ENCODE measurements around the gene DDI2.
"Not testable (repeated sequence)": the region's sequence is repeated elsewhere in the genome, so short reads cannot be mapped to it uniquely, and the experiment has no call there.

The DDI2 gene

DNA sequence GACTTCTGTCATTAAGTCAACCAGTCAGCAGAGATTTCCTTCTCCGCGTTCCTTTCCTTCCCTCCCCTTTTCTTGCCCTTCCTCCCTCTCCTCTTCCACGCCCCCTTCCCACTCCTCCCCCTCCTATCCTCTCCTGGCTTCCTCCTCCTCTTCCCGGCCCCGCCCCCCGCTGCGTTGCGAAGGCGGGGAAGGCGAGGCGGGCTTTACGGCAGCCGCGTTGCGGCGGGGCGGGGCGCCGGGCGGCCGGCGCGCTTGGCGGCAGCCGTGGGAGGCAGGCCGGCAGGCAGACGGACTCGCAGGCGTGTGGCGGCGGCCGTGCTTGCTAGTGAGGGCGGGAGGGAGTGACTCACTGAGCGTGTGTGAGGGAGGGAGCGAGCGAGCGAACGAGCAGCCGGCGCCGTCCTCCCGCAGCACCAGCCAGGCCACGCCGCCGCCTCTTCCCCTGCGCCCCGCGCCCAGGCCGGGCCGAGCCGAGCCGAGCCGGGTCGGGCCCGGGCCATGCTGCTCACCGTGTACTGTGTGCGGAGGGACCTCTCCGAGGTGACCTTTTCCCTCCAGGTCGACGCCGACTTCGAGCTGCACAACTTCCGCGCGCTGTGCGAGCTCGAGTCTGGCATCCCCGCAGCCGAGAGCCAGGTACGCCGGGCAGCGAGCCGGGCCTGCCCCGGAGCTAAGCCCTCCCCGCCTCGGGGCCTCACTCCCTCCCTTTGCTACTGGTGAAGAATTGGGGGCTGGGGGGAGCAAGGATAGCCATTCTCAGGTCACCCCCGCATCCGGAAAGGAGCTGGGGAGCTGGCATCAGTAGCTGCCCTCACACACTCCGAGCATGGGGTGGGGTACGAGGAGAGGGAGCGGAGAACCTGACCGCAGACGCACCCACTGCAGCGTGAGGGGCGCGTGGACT is at the start of gene DDI2:
Gene DDI2, plus strand, starts transcription at position 286 of the 904 bp plus-strand sequence. Its CDS starts 213 bp downstream, at position 499.
- peak; percentile 93 for DNase-seq (ENCODE audit: low read depth)

DNA sequence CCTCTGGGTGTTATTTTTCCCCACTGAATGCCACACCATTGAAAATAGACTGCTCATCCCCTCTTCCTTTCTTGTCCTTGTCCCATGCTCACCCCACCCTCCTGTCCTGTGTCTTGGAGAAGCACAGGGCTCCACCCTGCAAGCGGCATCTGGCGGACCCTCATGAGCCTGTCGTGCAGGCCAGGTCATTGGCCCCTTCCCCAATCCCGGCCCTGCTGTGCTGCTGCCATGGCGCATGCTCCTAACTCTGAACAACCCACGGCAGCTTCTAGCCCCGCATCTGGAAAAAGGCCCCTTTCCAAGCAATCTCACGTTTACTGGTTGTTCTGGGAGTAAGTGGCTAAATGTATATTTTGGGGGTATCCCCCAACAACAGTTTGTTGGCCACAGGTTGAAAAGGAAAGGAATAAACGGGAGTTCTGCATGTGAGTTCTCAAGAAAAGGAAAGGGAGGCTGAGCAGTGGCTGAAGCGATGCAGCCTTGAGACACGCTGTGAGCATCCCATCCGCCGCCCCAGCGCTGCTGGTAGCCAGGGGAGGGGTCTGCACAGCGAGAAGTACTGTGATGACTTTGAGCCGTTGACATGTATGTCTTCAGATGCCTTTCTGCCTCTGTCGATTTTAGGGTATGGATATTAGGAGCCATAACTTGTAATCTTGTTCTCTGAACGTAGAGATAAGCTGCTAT is 48.7 kb upstream of the DDI2 start:
- DNase-seq (ENCODE audit: low read depth) = no peak

GRCh38 chr1:15570861-15571260 is 46.4 kb upstream of the DDI2 start:
- DNase-seq (ENCODE audit: low read depth) = no peak

DNA sequence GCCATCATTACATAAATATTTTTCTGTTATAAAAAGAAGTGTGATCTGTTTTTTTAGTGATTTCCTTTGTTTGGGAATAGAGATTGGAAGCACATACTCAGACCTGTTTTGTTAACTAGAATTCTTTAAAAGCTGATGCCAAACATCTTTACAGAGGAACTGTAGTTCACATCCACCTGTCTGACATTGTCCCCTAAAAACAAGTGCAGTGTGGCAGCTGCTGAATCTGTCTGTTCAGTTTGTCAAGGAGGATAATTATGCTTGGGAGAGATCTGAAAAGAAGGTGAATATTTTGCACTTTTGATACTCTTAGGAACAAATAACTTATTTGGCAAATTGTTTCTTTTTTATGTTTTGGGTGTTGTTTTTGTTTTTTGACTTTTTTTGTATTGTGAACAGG is 46.0 kb upstream of the DDI2 start:
- DNase-seq (ENCODE audit: low read depth) = no peak

GRCh38 chr1:15573477-15573876 is 43.8 kb upstream of the DDI2 start:
- DNase-seq (ENCODE audit: low read depth) = no peak

- DNase-seq (ENCODE audit: low read depth) = no peak
Measured at GRCh38 chr1:15574741-15575140, 42.5 kb upstream of the DDI2 start.

DNA sequence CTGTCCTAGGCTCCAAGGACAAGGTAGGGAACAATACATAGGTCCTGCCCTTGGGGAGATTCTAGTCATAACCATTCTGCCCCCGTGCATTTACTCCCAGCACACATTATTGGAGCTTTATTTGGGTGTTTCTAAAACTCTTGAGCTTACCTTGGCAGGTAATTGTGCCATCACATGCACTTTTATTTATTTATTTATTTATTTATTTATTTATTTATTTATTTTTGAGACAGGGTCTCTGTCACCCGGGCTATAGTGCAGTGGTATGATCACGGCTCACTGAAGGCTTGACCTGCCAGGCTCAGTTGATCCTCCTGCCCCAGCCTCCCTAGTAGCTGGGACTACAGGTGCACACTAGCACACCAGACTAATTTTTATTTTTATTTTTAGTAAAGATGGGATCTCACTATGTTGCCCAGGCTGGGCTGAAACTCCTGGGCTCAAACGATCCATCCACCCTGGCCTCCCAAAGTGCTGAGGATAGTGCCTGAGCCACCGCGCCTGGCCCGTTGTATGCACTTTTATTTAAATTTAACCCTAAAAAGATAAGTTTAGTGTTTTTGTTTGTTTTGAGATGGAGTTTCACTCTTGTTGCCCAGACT is 41.6 kb upstream of the DDI2 start:
- DNase-seq (ENCODE audit: low read depth) = no peak

DNA sequence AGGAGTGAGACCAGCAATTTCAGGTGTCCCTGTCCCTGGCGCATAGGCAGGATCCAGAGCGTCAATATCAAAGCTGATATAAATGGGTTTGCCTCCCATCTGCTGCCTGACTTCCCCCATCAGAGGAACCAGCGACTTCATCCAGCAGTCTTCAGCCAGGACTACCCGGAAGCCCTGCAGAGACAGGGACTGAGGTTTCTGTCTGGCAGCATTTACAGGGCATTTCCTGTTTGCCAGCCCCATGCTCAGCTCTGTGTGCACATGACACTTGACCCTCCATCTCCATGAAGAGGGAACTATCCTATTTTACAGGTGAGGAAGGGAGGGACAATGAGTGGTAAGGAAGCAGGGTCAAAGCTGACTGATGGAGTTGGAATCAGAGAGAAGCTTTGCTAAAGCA is 39.6 kb upstream of the DDI2 start:
- DNase-seq (ENCODE audit: low read depth) = no peak

DNA sequence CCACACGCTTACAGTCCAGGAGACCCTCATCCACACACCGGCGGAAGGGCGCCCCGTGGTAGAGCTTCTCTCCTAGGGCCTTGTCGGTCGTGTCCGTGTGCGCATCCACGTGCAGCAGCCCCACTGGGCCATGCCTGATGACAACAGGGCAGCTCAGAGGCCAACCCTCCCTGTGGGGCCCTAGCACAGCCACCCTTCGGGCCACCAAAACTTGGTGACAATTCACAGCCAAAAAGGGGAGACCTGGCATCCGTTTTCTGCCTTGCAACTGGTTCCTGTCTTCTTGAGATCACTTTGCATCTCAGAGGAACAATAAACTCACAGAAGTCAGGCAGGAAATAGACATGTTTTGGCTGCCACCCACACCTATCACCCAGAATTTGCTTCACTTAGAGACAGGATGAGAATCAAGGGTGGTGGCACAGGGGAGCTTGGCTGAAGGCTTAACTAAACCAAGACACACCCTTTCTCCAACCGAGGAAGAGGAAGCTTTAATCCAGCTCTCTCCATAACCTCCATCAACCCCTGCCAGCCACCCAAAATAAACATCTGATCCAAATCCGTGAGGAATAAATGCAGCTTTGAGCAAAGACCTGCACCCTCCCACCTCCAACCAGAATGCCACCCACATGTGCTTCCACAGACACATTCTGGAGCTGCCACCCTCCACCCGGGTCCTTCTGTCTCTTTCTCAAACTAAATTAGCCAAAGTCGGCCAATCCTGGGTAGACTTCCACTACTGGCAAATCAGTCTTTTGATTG is 38.2 kb upstream of the DDI2 start:
- DNase-seq (ENCODE audit: low read depth) = no peak

GRCh38 chr1:15579683-15580047 is 37.6 kb upstream of the DDI2 start:
- DNase-seq (ENCODE audit: low read depth) = no peak

GRCh38 chr1:15583016-15583706 is 34.1 kb upstream of the DDI2 start:
- DNase-seq (ENCODE audit: low read depth) = no peak

GRCh38 chr1:15584489-15585363 is 32.5 kb upstream of the DDI2 start, which contains the start of gene AGMAT:
AGMAT (minus strand) TSS chr1:15585051; CDS start chr1:15584967, 84 bp downstream.
- DNase-seq (ENCODE audit: low read depth) = peak; percentile 40

DNA sequence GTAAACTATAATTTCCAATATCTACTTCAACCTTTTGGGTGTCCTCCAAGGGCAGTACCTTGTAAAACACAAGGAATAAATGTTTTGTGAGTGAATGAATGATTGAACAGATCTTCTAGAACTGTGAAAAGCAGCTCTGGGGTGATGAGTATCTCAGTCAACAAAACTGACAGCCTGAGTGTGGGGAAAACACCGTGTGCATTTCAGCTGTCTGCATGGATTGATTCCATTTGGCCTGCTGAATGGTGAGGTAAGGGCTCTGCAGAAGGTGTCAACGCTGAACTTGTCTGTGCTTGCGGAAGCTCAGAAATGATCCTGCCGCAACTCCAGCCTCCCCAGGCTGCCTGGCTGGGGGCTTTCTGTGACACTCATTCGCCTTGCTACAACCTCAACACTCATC is 25.0 kb upstream of the DDI2 start:
- DNase-seq (ENCODE audit: low read depth) = no peak

DNA sequence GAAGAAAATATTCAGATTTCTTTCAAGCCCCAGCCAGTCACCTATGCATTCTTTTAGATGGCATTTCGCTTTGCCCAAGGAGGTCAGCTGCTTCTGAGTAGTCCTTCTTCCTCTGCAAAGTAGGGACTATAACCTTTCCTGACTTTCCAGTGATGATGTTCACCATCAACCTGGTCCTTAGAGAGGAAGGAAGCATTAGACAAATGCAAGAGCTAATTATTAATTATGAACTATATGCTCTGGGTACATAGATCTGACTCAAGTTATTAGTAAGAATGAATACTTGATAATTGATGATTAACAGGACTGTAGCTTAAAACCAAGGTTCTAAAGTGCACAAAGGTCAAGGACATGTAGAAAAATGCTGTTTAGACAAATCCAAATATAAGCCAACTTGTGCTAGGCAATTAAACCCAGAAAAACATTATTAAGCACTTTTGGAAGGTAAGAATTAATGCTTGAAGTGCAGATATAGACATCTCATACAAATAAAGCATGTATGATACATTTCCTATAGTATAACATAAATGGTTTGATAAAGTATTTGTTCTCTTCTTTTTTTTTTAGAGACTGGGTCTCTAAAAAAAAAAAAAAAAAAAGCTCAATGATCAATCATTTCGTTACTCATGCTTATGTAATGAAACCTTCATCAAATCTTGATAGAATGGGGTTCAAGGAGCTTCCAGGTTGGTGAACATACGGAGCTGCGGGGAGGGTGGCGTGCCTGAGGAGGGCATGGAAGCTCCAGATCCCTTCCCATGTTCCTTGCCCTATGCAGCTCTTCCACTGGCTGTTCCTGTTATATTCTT is 21.2 kb upstream of the DDI2 start:
- no peak for DNase-seq (ENCODE audit: low read depth)

DNA sequence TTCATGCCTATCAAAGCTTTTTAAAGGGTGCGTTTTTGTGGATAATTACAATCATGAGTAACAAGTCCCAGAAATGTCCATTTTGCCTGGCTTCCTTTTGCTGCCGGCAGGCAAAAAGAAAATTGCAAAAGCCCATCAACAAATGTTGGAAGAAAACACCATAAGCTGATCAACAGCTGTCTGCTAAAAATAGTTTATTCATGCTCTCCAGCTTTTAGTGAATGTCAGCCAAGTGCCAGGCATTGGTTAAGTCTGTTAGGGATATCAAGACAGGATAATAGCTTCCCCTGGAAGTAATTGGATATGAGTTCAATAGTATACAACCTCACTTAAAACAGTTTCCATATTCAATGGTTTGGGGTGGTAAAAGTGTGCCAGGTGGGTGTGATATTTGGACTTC is 18.8 kb upstream of the DDI2 start:
- no peak for DNase-seq (ENCODE audit: low read depth)

GRCh38 chr1:15603050-15603965 is 13.9 kb upstream of the DDI2 start:
- peak; percentile 82 for DNase-seq (ENCODE audit: low read depth)

- not testable (repeated sequence) for DNase-seq (ENCODE audit: low read depth)
Measured at GRCh38 chr1:15603966-15604282, 13.3 kb upstream of the DDI2 start.

GRCh38 chr1:15604400-15604799 is 12.9 kb upstream of the DDI2 start:
- not testable (repeated sequence) for DNase-seq (ENCODE audit: low read depth)
